ENCODE measurements around the gene CYTIP.

DNA sequence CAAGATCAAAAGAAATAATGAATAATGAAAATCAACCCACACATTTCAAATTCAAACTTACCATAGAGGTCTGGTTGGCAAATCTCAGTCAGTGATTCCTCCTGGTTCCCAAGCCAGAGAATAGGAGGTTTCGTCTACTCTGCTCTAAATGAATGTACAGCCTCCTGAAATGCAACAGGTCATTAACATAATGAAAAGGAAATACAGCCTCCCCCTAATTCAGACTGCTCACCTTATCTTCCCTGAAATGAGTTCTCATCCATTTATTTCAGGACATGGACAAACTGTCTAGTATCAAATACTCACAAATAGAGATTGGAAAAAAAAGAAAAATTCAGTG lies 43.4 kb upstream of the CYTIP start:
- TF ChIP-seq, protein P1, sequence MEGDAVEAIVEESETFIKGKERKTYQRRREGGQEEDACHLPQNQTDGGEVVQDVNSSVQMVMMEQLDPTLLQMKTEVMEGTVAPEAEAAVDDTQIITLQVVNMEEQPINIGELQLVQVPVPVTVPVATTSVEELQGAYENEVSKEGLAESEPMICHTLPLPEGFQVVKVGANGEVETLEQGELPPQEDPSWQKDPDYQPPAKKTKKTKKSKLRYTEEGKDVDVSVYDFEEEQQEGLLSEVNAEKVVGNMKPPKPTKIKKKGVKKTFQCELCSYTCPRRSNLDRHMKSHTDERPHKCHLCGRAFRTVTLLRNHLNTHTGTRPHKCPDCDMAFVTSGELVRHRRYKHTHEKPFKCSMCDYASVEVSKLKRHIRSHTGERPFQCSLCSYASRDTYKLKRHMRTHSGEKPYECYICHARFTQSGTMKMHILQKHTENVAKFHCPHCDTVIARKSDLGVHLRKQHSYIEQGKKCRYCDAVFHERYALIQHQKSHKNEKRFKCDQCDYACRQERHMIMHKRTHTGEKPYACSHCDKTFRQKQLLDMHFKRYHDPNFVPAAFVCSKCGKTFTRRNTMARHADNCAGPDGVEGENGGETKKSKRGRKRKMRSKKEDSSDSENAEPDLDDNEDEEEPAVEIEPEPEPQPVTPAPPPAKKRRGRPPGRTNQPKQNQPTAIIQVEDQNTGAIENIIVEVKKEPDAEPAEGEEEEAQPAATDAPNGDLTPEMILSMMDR (IDR thresholded peaks at IDR 0.05; ENCODE audit: poor library complexity, severe bottlenecking) = no peak
- TF ChIP-seq TAF1 (IDR thresholded peaks at IDR 0.05; ENCODE audit: low read depth) (no peak), EP300 (conservative IDR thresholded peaks at IDR 0.05; ENCODE audit: poor library complexity, severe bottlenecking) (no peak), SMC3 (conservative IDR thresholded peaks at IDR 0.05; ENCODE audit: poor library complexity) (no peak), EZH2 (IDR thresholded peaks at IDR 0.05; ENCODE audit: borderline replicate concordance, insufficient read depth, low read length, poor library complexity, severe bottlenecking) (no peak), POLR2AphosphoS5 (IDR thresholded peaks at IDR 0.05) (no peak), MXI1 (conservative IDR thresholded peaks at IDR 0.05; ENCODE audit: poor library complexity, severe bottlenecking) (no peak)
- TF ChIP-seq, protein P2, sequence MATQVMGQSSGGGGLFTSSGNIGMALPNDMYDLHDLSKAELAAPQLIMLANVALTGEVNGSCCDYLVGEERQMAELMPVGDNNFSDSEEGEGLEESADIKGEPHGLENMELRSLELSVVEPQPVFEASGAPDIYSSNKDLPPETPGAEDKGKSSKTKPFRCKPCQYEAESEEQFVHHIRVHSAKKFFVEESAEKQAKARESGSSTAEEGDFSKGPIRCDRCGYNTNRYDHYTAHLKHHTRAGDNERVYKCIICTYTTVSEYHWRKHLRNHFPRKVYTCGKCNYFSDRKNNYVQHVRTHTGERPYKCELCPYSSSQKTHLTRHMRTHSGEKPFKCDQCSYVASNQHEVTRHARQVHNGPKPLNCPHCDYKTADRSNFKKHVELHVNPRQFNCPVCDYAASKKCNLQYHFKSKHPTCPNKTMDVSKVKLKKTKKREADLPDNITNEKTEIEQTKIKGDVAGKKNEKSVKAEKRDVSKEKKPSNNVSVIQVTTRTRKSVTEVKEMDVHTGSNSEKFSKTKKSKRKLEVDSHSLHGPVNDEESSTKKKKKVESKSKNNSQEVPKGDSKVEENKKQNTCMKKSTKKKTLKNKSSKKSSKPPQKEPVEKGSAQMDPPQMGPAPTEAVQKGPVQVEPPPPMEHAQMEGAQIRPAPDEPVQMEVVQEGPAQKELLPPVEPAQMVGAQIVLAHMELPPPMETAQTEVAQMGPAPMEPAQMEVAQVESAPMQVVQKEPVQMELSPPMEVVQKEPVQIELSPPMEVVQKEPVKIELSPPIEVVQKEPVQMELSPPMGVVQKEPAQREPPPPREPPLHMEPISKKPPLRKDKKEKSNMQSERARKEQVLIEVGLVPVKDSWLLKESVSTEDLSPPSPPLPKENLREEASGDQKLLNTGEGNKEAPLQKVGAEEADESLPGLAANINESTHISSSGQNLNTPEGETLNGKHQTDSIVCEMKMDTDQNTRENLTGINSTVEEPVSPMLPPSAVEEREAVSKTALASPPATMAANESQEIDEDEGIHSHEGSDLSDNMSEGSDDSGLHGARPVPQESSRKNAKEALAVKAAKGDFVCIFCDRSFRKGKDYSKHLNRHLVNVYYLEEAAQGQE (IDR thresholded peaks at IDR 0.05; ENCODE audit: borderline replicate concordance) = no peak
